PC-3 (cell line): Measurements from ENCODE around the gene SH2B3.

Experiments used
- EZH2 ChIP-seq: fragments of 300-600 bp; sonication (generic); IDR thresholded peaks from one replicate; pipeline ENCODE4 v1.6.1; 2017; ENCODE audit warnings: antibody characterized with exemption, mild to moderate bottlenecking, low read length; ENCODE audit not compliant: unreplicated experiment
- EZH2phosphoT487 ChIP-seq: fragments of 300-600 bp; sonication (generic); IDR thresholded peaks from 2 replicates; pipeline ENCODE4 v1.6.1; 2018; ENCODE audit warnings: mild to moderate bottlenecking, antibody characterized with exemption, low read length, borderline replicate concordance
- TF ChIP-seq, protein P1 (sequence below): fragments of 300-600 bp; sonication (generic); conservative IDR thresholded peaks from 2 replicates; pipeline ENCODE4 v1.5.1; 2017; ENCODE audit warnings: antibody characterized with exemption, low read depth, mild to moderate bottlenecking, low read length

DNA sequence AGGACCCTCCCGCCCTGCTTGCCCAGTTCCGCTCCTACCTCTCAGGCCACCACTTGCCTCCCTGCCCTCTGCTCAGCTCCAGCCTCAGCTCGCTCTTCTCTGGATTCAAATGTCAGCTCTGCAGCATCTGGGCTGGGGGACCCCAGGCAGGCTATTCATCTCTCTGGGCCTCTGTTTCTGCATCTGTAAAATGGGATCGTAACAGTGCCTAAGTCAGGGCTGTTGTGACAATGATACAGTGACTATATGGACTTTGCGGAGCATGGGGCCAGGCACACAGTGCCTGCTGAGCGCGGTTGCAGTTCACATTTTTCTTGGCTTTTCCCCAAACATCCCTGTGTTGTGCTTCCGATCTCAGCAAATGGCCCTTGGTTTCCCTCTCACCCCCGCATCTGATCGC is 39.6 kb upstream of the SH2B3 start:
- TF ChIP-seq, protein P1, sequence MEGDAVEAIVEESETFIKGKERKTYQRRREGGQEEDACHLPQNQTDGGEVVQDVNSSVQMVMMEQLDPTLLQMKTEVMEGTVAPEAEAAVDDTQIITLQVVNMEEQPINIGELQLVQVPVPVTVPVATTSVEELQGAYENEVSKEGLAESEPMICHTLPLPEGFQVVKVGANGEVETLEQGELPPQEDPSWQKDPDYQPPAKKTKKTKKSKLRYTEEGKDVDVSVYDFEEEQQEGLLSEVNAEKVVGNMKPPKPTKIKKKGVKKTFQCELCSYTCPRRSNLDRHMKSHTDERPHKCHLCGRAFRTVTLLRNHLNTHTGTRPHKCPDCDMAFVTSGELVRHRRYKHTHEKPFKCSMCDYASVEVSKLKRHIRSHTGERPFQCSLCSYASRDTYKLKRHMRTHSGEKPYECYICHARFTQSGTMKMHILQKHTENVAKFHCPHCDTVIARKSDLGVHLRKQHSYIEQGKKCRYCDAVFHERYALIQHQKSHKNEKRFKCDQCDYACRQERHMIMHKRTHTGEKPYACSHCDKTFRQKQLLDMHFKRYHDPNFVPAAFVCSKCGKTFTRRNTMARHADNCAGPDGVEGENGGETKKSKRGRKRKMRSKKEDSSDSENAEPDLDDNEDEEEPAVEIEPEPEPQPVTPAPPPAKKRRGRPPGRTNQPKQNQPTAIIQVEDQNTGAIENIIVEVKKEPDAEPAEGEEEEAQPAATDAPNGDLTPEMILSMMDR: no peak
- TF ChIP-seq EZH2phosphoT487: no peak
- TF ChIP-seq EZH2: no peak
